Coronary artery (tissue), 2 donors: ENCODE data around the gene HNF4A.

Experiments
- DNase-seq: peaks from one replicate; pipeline ENCODE4 v3.0.0-alpha.2; 2017; ENCODE audit warnings: low spot score
- H3K27ac ChIP-seq, 2 donors: fragments of 200-600 bp; sonication (generic); one replicate each; pipeline ENCODE4 v1.5.1; 2016 to 2019
- H3K4me3 ChIP-seq: fragments of 200-600 bp; sonication (generic); 2 replicates; pipeline ENCODE4 v1.5.1; 2016; ENCODE audit warnings: mild to moderate bottlenecking, moderate library complexity
- TF ChIP-seq, protein P1 (sequence below): fragments of 200-600 bp; sonication (generic); IDR thresholded peaks from one replicate; pipeline ENCODE4 v1.5.1; 2019; ENCODE audit warnings: antibody characterized with exemption

Gene HNF4A

DNA sequence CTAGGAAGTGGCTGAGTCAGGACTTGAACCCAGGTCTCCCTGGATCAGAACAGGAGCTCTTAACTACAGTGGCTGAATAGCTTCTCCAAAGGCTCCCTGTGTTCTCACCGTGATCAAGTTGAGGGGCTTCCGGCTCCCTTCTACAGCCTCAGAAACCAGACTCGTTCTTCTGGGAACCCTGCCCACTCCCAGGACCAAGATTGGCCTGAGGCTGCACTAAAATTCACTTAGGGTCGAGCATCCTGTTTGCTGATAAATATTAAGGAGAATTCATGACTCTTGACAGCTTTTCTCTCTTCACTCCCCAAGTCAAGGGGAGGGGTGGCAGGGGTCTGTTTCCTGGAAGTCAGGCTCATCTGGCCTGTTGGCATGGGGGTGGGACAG lies 75.6 kb downstream of the HNF4A start:
- TF ChIP-seq, protein P1, sequence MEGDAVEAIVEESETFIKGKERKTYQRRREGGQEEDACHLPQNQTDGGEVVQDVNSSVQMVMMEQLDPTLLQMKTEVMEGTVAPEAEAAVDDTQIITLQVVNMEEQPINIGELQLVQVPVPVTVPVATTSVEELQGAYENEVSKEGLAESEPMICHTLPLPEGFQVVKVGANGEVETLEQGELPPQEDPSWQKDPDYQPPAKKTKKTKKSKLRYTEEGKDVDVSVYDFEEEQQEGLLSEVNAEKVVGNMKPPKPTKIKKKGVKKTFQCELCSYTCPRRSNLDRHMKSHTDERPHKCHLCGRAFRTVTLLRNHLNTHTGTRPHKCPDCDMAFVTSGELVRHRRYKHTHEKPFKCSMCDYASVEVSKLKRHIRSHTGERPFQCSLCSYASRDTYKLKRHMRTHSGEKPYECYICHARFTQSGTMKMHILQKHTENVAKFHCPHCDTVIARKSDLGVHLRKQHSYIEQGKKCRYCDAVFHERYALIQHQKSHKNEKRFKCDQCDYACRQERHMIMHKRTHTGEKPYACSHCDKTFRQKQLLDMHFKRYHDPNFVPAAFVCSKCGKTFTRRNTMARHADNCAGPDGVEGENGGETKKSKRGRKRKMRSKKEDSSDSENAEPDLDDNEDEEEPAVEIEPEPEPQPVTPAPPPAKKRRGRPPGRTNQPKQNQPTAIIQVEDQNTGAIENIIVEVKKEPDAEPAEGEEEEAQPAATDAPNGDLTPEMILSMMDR: no peak
- DNase-seq: no peak
- Histone ChIP-seq H3K27ac (no peak overlapping the region), H3K4me3 (no peak overlapping the region)

DNA sequence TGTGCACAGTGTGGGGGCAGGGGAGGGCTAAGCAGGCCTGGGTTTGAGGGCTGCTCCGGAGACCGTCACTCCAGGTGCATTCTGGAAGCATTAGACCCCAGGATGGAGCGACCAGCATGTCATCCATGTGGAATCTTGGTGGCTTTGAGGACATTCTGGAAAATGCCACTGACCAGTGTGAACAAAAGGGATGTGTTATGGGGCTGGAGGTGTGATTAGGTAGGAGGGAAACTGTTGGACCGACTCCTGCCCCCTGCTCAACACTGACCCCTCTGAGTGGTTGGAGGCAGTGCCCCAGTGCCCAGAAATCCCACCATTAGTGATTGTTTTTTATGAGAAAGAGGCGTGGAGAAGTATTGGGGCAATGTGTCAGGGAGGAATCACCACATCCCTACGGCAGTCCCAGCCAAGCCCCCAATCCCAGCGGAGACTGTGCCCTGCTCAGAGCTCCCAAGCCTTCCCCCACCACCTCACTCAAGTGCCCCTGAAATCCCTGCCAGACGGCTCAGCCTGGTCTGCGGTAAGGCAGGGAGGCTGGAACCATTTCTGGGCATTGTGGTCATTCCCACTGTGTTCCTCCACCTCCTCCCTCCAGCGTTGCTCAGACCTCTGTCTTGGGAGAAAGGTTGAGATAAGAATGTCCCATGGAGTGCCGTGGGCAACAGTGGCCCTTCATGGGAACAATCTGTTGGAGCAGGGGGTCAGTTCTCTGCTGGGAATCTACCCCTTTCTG lies 76.2 kb downstream of the HNF4A start:
- Histone ChIP-seq H3K4me3 (no peak overlapping the region), H3K27ac (no peak overlapping the region)
- no peak for DNase-seq
- TF ChIP-seq, protein P1: no peak

DNA sequence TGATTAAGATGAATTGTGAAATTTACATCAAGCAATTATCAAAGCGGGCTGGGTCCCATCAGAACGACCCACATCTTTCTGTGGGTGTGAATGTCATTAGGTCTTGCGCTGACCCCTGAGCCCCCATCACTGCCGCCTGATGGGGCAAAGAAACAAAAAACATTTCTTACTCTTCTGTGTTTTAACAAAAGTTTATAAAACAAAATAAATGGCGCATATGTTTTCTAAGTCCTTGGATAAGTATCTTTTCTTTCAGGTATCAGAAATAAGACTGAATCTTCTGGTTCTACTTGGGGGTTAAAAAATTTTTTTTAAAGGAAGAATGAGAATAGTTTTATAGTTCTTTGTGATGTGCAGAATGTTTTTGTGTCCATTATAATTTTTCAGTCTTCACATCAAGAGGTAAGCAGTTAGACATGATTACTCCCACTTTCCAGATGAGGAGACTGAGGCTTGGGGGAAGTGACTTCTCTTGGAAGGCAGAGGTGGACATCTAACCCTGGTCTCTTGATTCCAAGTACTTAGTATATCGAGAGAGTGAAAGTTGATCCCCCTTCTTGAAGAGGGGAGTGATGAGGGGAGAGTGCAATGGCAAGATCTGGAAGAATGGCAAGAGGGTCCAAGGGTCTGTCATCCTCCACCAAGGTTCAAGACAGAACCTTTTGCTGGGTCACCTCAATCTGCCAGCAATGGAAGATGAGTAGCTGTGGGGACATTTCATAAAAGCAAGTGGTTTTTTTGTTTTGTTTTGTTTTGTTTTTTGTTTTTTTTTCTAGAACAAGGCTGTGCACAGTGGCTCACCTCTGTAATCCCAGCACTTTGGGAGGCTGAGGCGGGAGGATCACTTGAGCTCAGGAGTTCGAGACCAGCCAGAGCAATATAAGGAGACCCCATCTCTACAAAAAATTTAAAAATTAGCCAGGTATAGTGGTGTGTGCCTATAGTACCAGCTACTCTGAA lies 77.4 kb downstream of the HNF4A start:
- H3K27ac ChIP-seq: no peak overlapping the region
- no peak for DNase-seq
- TF ChIP-seq, protein P1: no peak
- no peak overlapping the region for H3K4me3 ChIP-seq

DNA sequence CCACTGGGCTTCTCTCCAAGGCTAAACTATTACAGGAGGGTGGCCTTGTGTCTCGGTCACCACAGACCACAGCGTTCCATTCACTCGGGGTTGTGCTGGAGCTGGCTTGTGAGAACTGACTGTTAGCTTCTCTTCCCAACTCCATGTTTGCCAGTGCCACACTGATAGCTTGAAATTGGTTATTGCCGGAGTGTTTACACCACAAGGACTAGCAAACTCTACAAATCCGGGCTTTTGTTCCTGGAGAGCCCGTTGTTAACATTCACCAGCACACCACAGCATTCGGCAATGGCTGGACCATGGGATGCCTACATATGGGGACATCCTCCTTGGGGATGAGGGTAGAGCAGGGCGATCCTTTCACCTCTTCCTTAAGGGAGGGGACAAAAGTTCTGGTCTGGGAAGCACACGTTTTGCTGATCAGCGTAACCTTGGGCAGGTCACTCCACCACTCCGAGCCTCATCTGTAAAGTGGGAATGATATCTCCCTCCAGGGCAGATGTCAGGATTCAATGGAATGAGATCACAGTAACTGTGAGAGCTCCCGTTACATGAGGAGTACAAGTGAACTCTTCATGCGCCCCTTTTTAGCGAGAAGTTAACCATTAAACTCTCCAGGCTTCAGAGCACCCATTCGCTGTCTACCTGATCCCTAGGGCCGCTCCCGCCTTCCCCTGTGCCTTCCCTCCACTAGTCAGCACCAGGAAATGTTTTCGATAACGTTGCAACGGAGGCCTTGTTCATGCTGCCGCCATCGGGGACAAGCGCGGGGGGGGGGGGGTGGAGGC lies 78.4 kb downstream of the HNF4A start:
- Histone ChIP-seq H3K4me3 (no peak overlapping the region), H3K27ac (no peak overlapping the region)
- no peak for DNase-seq
- TF ChIP-seq, protein P1: no peak

DNA sequence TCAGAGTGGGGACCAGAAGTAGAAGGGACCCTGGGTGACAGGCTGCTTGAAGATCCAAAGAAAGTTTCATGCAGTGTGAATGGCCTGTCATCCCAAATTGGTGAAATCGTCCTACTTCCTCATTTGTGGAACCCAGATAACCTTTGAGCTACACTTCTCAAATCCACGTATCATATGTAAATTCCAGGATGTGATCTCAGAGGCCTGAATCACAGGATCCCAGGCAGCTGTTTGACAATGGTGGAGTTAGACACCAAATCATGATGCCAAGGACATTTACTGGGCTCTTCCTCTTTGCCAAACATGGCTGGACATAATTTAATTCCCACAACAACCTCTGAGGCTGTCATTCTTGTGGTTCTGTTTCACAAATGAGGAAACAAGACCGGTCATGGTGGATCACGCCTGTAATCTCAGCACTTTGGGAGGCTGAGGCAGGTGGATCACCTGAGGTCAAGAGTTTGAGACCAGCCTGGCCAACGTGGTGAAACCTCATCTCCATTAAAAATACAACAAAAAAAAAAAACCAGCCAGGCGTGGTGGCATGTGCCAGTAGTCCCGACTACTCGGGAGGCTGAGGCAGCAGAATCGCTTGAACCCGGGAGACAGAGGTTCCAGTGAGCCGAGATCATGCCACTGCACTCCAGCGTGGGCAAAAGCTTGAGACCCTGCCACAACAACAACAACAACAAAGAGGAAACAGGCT lies 80.3 kb downstream of the HNF4A start:
- Histone ChIP-seq H3K4me3 (no peak overlapping the region), H3K27ac (no peak overlapping the region)
- TF ChIP-seq, protein P1: no peak
- no peak for DNase-seq

DNA sequence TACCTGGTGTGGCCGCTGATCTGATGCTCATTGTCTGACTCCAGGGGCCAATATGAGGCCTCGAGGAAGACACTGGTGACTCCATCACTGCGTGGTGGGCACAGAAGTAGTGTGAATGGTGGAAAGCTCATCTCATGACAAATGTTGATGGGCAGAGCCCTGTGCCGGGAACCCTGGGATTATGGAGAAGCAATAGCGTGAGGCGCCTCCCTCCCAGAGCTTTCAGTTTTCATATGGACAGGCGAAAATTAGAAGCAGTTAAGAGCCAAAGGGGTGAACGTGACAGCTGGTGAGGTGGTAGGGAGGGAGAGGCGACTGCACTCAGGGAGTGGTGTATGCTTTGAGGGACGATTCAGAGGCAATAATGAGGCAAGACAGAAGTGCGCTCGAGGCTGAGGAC lies 80.9 kb downstream of the HNF4A start:
- H3K27ac ChIP-seq: no peak overlapping the region

More for the DNA sequence above, 80.9 kb downstream of the HNF4A start:
- TF ChIP-seq, protein P1: no peak
- no peak for DNase-seq
- H3K4me3 ChIP-seq: no peak overlapping the region
